Activated effector memory CD4-positive, alpha-beta T cell treated with Interleukin-2 at 50 U/mL for 16 hours (primary cell): ENCODE results near the gene FN3KRP.
"Not testable (repeated sequence)": the region's sequence is repeated elsewhere in the genome, so short reads cannot be mapped to it uniquely, and the experiment has no call there.

ENCODE experiments used
- DNase-seq: peaks from one replicate; pipeline ENCODE4 v3.0.0-alpha.2; 2020

Gene FN3KRP

DNA sequence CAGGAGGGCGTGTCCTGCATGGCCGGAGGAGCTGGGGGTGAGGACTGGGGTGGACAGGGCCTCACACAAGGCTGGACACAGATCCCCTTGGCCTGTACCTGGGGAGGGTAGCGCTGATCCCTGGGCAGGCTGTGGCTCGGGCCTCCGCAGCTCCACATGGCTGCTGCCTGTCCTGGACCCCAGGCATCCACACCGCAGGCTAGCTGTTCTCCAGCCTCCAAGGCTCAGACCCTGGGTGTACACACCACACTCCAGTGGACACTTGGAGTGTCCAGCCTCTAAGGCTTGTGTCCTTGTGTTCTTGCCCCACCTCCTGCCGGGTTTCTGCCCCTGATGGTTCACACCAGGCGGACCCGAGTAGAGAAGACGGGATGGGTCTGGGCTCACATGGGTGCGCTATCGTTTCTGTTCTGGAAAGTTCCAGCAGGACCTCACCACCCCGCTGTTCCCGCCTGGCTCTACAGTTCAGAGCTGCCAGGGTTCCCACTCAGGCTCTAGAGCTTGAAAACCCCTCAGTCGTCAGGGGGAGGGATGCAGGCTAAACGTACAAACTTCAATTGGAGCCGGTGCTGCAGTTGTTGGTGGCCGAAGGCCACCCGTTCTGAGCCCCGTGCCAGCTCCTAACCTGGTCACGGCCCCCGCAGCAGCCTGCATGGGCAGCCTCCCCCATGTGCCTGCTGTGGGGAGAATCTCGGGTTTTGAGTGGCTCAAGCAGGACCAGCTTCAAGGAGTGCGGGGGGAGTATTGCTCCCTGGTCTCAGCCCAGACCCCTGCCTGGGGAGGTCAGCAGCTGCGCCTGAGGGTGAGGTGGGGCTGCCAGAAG is 6.6 kb upstream of the FN3KRP start:
- DNase-seq: no peak

- DNase-seq: no peak
Observed at GRCh38 chr17:82710499-82711232, 5.8 kb upstream of the FN3KRP start.

- no peak for DNase-seq
Observed at GRCh38 chr17:82713071-82713723, 3.3 kb upstream of the FN3KRP start.

DNA sequence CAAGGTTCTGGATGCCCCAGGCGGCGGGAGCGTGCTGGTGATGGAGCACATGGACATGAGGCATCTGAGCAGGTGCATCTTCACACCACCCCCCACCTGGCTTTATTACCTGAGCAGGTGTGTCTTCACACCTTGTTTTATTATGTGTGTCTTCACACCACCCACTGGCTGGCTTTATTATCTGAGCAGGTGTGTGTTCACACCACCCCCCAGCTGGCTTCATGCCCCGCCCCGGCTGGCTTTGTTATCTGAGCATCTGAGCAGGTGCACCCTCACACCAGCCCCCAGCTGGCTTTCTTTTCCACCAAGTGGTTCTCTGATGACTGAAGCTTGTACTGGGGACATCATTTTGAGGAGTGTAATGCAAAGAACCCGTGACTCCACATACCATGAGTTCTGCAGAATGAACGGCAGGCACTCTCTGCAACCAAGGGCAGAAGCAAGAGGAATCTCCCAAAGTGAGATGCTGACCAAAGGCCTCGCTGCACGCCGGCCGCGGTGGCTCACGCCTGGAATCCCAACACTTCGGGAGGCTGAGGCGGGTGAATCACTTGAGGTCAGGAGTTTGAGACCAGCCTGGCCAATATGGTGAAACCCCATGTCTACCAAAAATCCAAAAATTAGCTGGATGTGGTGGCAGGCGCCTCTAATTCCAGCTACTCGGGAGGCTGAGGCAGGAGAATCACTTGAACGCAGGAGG is 2.6 kb downstream of the FN3KRP start:
- DNase-seq: no peak

GRCh38 chr17:82720204-82720603 is 3.7 kb downstream of the FN3KRP start:
- DNase-seq: no peak

GRCh38 chr17:82722341-82723013 is 6.0 kb downstream of the FN3KRP start:
- no peak for DNase-seq

GRCh38 chr17:82723169-82723807 is 6.8 kb downstream of the FN3KRP start:
- no peak for DNase-seq

GRCh38 chr17:82726427-82726826 is 9.9 kb downstream of the FN3KRP start:
- no peak for DNase-seq

DNA sequence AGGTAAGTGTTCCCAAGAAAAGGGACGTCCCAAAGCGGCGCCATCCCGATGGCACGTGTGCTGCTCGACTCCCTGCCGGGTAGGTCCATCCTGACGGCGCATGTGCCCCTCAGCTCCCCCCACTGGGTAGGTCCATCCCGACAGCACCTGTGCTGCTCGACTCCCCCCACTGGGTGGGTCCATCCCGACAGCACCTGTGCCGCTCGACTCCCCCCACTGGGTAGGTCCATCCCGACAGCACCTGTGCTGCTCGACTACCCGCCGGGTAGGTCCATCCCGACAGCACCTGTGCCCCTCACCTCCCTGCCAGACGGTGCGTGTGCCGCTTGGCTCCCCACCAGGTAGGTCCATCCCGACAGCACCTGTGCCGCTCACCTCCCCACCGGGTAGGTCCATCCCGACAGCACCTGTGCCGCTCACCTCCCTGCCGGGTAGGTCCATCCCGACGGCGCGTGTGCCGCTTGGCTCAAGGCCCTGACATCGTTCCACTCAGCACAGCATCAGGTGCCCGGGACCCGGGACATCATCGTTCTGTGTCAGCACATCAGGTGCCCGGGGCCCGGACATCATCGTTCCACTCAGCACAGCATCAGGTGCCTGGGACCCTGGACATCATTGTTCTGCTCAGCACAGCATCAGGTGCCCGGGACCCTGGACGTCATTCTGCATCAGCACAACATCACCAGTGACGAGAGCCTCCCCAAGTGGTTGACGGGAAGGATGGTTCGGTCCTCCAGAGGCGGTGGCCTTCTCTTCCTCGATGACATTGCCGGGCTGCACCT is 13.2 kb downstream of the FN3KRP start:
- no peak for DNase-seq

DNA sequence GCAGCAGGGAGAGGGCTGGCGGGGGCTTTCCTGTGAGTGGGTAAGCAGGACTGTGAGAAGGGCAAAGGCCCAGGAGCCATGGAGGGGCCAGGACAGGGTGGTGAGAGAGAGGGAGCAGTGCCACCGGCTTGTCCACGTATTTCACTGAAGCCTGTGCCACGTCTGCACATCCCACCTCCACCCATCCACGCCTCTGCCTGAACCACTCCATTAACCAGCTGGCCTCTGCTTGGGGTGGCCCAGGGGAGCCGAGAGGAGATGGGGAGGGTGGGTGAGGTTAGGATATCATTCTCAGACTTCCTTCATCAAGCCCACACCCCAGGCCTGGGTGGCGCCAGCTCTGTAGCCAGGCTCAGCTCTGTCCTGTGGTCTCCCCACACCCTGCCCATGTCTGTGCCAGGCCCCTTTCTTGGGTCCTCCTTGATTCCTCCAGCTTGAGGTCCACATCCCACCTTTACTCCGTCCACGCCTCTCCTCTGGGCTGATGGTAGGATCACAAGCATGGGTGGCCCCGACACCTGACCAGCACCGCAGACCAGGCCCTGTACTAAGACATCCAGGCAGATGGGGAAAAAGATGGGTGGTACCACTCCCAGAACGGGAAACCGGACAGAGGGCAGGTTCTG is 15.7 kb downstream of the FN3KRP start:
- no peak for DNase-seq

- DNase-seq: peak; percentile 23
Observed at GRCh38 chr17:82734987-82735866, 18.7 kb downstream of the FN3KRP start, which contains the start of gene FN3K. TSS of gene FN3K (plus strand) at chr17:82735615. CDS start at chr17:82735637, 22 bp downstream.

GRCh38 chr17:82736511-82737185 is 20.1 kb downstream of the FN3KRP start:
- DNase-seq: no peak

DNA sequence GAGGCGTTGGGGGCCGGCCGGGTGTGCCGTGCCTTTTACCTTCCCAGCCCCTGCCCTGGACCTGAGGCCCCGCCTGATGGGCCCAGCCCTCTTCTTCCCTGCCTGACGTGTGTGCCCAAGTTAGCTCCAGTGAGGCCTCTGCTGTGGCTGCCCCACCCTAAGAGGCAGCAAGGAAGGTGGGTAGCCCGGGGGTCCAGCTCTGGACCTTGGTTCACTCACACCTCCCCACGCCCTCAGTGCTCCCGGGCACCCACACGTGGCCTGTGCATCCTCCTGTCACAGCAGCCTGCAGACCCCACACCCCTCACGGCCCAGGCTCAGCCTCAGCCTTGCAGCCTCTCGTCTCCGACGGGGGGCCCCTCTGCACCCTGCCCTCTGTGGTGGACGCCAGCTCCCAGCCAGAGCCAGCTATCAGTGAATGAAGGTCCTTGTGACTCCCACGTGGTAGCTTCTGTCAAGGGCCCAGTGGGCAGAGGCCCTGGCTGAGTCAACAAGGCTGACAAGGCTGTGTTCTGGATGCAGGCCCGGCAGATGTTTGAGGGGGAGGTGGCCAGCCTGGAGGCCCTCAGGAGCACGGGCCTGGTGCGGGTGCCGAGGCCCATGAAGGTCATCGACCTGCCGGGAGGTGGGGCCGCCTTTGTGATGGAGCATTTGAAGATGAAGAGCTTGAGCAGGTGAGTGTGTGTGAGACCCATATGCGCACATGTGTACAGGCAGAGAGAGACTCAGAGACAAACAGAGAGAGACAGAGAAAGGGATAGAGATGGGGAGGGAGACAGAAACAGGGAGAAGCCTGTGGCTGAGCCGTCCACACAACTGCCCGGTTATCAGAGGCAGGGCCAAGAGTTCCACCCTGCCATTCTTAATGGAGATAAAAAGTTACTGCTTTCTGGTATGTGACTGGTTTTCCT is 21.7 kb downstream of the FN3KRP start:
- no peak for DNase-seq

DNA sequence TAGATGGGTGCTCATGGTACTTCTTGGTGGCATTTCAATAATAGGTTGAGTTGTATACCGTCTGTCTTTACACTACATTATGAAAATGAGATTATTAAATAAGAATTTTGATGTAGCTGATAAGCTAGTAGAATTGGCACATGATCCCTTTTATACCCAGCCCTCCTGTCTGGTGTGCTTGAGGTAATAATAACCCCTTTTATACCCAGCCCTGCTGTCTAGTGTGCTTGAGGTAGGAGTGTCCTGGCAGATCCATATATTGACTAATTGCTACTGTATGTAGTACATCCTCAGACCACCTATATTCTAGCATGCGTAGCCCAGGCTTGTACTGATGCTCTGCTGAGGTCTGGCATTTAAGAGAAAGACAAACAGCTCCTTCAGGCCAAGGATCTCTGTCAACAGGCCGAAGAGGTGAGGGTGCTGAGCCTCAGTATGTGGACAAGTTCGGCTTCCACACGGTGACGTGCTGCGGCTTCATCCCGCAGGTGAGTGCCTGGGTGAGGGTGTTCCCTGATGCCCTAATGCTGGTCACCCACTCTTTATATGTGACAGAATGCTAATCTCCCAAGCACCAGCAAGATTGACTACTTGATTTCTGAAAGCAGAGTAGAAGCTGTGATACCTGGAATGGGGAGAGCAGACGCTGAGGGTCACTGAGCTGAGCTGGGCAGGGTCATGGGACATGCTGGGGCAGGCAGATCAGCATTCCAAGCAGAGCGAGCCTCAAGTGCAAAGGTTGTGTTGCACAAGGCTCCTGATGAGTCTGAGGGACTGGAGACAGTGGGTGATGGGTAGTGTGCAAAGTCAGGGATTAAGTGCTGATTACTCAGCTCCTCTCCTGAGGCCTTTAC is 24.6 kb downstream of the FN3KRP start:
- no peak for DNase-seq

DNA sequence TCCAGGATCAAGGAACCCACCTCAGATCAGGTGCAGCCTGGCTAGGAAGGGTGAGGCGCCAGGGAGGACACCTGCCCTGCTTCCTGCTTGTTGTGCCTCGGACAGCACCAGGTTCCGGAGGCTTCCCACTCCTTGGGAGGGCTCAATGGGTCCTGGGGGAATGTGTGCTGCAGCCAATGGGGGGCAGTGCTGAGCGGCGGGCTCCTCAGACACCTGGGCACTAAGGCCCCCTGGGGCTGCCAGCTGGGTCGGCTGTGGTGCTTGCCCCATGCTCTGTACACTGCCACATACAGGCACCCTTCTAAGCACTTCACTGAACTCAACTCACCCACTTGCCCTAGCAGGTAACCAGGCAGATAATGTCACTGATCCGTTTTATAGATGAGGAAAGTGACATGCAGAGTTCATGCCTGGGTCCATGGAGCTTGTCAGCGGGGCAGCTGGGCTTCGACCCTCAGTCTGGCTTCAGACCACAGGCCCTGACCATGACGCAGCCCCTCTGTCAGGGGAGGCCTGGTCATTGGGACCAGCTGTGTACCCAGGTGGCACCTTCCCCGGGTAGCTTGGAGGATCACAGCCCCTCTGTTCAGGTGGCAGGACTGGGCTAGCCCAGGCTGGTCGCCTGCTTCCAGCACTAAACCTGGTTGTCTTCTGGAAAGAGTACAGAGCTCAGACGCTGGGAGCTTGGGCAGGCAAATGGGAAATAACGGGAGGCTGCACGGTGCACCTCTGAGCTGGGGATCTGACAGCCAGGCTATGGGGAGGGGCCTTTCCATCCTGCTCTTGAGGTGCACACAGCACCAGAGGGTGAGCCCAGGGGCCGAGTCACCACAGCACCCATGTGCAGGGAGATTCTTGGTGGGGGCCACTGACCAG is 27.1 kb downstream of the FN3KRP start:
- no peak for DNase-seq

DNA sequence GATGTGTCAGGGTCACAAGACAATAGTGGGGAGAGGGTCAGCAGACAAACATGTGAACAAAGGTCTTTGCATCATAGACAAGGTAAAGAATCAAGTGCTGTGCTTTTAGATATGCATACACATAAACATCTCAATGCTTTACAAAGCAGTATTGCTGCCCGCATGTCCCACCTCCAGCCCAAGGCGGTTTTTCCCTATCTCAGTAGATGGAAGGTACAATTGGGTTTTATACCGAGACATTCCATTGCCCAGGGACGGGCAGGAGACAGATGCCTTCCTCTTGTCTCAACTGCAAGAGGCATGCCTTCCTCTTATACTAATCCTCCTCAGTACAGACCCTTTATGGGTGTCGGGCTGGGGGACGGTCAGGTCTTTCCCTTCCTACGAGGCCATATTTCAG is 28.2 kb downstream of the FN3KRP start:
- not testable (repeated sequence) for DNase-seq
